Thoracic aorta (tissue), 2 donors: ENCODE data around the gene MVK. TPM values are rescaled to one million over a fixed set of nuclear protein-coding genes. Genes with fewer than 3 reads are reported as not detected.

Experiments used
- ATAC-seq: fragments of 150-250 bp; one replicate; pipeline ENCODE4 v1.8.0; 2017; ENCODE audit warnings: low read depth; ENCODE audit not compliant: insufficient number of reproducible peaks, low FRiP score
- DNase-seq: peaks from one replicate; pipeline ENCODE4 v3.0.0-alpha.2; 2020; ENCODE audit warnings: low spot score
- H3K27ac ChIP-seq, 2 donors: fragments of 200-600 bp; sonication (generic); 1 replicate in 1 of 2; 2 replicates in 1 of 2; pipeline ENCODE4 v1.5.1; 2016; ENCODE audit warnings: mild to moderate bottlenecking in 2 of 2, moderate library complexity in 2 of 2
- H3K27me3 ChIP-seq: fragments of 200-600 bp; sonication (generic); replicated peaks from 2 replicates; pipeline ENCODE4 v1.6.0; 2016; ENCODE audit warnings: mild to moderate bottlenecking; ENCODE audit not compliant: insufficient read depth
- H3K36me3 ChIP-seq: fragments of 200-600 bp; sonication (generic); one replicate; pipeline ENCODE4 v1.5.1; 2016
- H3K4me1 ChIP-seq, 2 donors: fragments of 200-600 bp; sonication (generic); 1 replicate in 1 of 2; 2 replicates in 1 of 2; pipeline versions ENCODE4 v1.5.1 to v1.6.0; 2016; ENCODE audit warnings: low read depth in 2 of 2, mild to moderate bottlenecking in 1 of 2; ENCODE audit not compliant: control insufficient read depth in 1 of 2
- H3K4me3 ChIP-seq: fragments of 200-600 bp; sonication (generic); 2 replicates; pipeline ENCODE4 v1.5.1; 2016; ENCODE audit warnings: mild to moderate bottlenecking
- H3K9me3 ChIP-seq: fragments of 200-600 bp; sonication (generic); 2 replicates; pipeline ENCODE4 v1.5.1; 2016
- CTCF ChIP-seq: fragments of 200-600 bp; sonication (generic); IDR thresholded peaks from one replicate; pipeline ENCODE4 v1.5.1; 2019; ENCODE audit warnings: antibody characterized with exemption
- total RNA-seq, 2 donors: library from RNA; depleted of rRNA; stranded (reverse); fragments of >200 nt; gene quantifications; one replicate each; pipeline versions ENCODE4 v1.1.0 to v1.2.3, GENCODE V29; 2016

The MVK gene
- total RNA-seq: 10 to 100 TPM in 1 of 2 donors, 1 to 10 TPM in 1; 4.7 to 19.0 TPM

- peak; percentile 98 for DNase-seq
- H3K36me3 ChIP-seq: peaks cover 14% of the 10 kb centered on the region
Observed at GRCh38 chr12:109573029-109573913, at the start of gene MVK, which contains the start of gene MMAB. Gene MVK, plus strand, starts transcription at chr12:109573794. Its CDS starts 1,029 bp downstream, at chr12:109574823. Gene MMAB, minus strand, starts transcription at chr12:109573504. Its CDS starts 24 bp downstream, at chr12:109573480.

GRCh38 chr12:109524466-109525278 is 48.9 kb upstream of the MVK start:
- Histone ChIP-seq H3K4me3 (no peak overlapping the region), H3K27me3 (no peaks in the 10 kb centered on the region), H3K9me3 (no peaks in the 10 kb centered on the region), H3K4me1 (no peaks in the 10 kb centered on the region), H3K36me3 (peaks cover 54% of the 10 kb centered on the region), H3K27ac (no peak overlapping the region)
- ATAC-seq (no peak), DNase-seq (no peak)
- no peak for TF ChIP-seq CTCF

More at GRCh38 chr12:109573029-109573913, at the start of gene MVK, which contains the start of gene MMAB:
- ATAC-seq: peak; percentile 100
- no peak for TF ChIP-seq CTCF
- H3K4me3 ChIP-seq: peak within 1 kb of the TSS; percentile 90
- no peaks in the 10 kb centered on the region for H3K27me3 ChIP-seq
- H3K9me3 ChIP-seq: no peaks in the 10 kb centered on the region
- peak within 1 kb of the TSS; percentile 55 to 70 for H3K27ac ChIP-seq
- peaks cover 5 to 22% of the 10 kb centered on the region in 2 donors for H3K4me1 ChIP-seq

- TF ChIP-seq CTCF: no peak
- H3K27me3 ChIP-seq: no peaks in the 10 kb centered on the region
- ATAC-seq (no peak), DNase-seq (no peak)
- H3K36me3 ChIP-seq: peaks cover 60% of the 10 kb centered on the region
- no peak overlapping the region for H3K4me3 ChIP-seq
- H3K9me3 ChIP-seq: no peaks in the 10 kb centered on the region
- H3K4me1 ChIP-seq: no peaks in the 10 kb centered on the region
- H3K27ac ChIP-seq: no peak overlapping the region
Observed at GRCh38 chr12:109525279-109525585, 48.4 kb upstream of the MVK start.

GRCh38 chr12:109527489-109528123 is 46.0 kb upstream of the MVK start:
- H3K27ac ChIP-seq: no peak overlapping the region
- H3K4me3 ChIP-seq: no peak overlapping the region
- H3K36me3 ChIP-seq: peaks cover 60% of the 10 kb centered on the region
- no peak for DNase-seq
- H3K4me1 ChIP-seq: no peaks in the 10 kb centered on the region
- no peak for TF ChIP-seq CTCF
- no peaks in the 10 kb centered on the region for H3K9me3 ChIP-seq
- no peak for ATAC-seq
- no peaks in the 10 kb centered on the region for H3K27me3 ChIP-seq
